GM19023 (cell line): ENCODE results near the gene TPM2.

Experiments
- ATAC-seq: cut with Tn5 transposase; IDR thresholded peaks from one replicate; pipeline ENCODE4 v1.9.1; 2021; ENCODE audit warnings: mild to moderate bottlenecking, moderate library complexity; ENCODE audit not compliant: unreplicated experiment

The TPM2 gene

GRCh38 chr9:35679766-35680330, 9.9 kb downstream of the TPM2 start:
- ATAC-seq: no peak

DNA sequence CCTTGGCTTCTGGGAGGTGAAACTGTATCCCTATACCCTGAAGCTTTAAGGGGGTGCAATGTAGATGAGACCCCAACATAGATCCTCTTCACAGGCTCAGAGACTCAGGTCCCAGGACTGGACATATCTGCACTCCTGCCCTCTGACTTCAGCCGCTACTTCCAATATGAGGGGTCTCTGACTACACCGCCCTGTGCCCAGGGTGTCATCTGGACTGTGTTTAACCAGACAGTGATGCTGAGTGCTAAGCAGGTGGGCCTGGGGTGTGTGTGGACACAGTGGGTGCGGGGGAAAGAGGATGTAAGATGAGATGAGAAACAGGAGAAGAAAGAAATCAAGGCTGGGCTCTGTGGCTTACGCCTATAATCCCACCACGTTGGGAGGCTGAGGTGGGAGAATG, 10.6 kb downstream of the TPM2 start:
- no peak for ATAC-seq

GRCh38 chr9:35675732-35676392, 13.9 kb downstream of the TPM2 start:
- ATAC-seq: no peak

DNA sequence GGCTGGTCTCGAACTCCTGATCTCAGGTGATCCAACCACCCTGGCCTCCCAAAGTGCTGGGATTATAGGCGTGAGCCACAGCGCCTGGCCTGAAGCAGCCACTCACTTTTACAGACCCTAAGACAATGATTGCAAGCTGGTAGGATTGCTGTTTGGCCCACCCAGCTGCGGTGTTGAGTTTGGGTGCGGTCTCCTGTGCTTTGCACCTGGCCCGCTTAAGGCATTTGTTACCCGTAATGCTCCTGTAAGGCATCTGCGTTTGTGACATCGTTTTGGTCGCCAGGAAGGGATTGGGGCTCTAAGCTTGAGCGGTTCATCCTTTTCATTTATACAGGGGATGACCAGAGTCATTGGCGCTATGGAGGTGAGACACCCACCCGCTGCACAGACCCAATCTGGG, 14.5 kb downstream of the TPM2 start:
- ATAC-seq: no peak

DNA sequence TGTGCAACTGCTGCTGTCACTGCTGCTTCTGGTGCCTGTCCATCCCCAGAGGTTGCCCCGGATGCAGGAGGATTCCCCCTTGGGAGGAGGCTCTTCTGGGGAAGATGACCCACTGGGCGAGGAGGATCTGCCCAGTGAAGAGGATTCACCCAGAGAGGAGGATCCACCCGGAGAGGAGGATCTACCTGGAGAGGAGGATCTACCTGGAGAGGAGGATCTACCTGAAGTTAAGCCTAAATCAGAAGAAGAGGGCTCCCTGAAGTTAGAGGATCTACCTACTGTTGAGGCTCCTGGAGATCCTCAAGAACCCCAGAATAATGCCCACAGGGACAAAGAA, 15.7 kb downstream of the TPM2 start:
- ATAC-seq: no peak

DNA sequence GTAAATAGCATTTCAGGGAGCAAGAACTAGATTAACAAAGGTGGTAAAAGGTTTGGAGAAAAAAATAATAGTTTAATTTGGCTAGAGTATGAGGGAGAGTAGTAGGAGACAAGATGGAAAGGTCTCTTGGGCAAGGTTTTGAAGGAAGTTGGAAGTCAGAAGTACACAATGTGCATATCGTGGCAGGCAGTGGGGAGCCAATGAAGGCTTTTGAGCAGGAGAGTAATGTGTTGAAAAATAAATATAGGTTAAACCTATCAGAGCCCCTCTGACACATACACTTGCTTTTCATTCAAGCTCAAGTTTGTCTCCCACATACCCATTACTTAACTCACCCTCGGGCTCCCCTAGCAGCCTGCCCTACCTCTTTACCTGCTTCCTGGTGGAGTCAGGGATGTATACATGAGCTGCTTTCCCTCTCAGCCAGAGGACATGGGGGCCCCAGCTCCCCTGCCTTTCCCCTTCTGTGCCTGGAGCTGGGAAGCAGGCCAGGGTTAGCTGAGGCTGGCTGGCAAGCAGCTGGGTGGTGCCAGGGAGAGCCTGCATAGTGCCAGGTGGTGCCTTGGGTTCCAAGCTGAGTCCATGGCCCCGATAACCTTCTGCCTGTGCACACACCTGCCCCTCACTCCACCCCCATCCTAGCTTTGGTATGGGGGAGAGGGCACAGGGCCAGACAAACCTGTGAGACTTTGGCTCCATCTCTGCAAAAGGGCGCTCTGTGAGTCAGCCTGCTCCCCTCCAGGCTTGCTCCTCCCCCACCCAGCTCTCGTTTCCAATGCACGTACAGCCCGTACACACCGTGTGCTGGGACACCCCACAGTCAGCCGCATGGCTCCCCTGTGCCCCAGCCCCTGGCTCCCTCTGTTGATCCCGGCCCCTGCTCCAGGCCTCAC, 16.3 kb downstream of the TPM2 start, which contains the start of gene CA9:
Gene CA9, plus strand, starts transcription at position 797 of the 893 bp plus-strand sequence. Its CDS starts 32 bp downstream, at position 829.
- no peak for ATAC-seq

- no peak for ATAC-seq
These were observed 20.2 kb downstream of the TPM2 start for GRCh38 chr9:35669331-35670145.

DNA sequence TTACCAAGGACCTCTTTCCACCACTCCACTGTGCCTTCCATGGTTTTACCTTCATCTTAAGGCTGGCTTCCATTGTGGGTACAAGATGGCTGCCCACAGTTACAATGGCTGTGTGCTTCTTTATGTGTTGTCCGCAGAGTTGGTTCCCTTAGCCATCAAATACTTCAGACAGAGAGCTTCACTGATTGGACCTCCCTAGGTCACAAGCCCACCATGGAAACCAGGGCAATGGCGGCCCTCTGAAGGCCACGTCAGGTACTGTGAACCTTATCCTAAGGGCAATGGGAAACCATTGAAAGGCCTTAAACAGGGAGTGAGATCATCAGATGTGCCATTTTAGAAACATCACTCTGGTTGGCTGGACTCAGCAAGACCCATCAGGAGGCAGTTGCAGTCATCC, 21.8 kb downstream of the TPM2 start:
- ATAC-seq: no peak

GRCh38 chr9:35666549-35666948, 23.2 kb downstream of the TPM2 start:
- ATAC-seq: no peak

DNA sequence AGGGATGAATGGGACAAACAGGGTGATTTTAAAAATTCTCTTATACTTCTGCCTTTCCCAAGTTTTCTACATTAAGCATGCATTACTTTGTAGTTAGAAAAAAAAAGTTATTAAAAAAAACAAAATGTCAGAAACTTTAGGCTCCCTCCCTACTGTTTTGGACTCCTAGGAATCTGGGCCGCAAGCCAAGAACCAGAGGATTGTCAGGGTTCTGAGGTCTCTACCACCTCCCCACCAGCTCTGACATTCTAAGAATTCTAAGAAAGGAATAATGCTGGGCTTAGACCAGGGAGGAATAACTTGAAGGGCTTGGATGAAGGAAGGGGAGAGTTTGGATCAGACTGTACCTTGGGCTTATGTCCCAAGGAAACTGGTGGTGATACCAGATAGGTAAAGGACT, 23.7 kb downstream of the TPM2 start:
- no peak for ATAC-seq

GRCh38 chr9:35665471-35665818, 24.3 kb downstream of the TPM2 start:
- no peak for ATAC-seq

- peak; percentile 64 for ATAC-seq
These were observed 24.9 kb downstream of the TPM2 start, which contains the start of gene ARHGEF39 for GRCh38 chr9:35664531-35665470. ARHGEF39 (minus strand) TSS chr9:35665195; CDS start chr9:35665169, 26 bp downstream.

DNA sequence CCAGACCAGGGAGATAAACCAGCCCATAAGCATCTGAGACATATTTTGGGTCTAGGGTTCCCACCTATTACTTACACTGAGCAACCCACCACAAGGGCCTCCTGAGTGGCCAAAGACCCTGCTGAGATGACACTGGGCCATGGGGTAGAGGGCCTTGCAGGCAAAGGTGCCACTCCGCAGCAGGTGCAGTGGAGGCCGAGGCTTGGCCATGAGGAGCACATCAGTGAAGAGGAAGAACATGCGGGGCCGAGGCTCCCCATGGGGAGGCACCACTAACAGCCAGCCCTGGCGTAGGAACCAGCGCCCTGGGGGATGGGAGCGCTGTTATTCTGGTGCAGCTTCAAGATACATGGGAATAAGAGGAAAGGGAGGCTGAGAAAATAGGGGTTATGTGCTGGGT, 27.3 kb downstream of the TPM2 start:
- no peak for ATAC-seq

DNA sequence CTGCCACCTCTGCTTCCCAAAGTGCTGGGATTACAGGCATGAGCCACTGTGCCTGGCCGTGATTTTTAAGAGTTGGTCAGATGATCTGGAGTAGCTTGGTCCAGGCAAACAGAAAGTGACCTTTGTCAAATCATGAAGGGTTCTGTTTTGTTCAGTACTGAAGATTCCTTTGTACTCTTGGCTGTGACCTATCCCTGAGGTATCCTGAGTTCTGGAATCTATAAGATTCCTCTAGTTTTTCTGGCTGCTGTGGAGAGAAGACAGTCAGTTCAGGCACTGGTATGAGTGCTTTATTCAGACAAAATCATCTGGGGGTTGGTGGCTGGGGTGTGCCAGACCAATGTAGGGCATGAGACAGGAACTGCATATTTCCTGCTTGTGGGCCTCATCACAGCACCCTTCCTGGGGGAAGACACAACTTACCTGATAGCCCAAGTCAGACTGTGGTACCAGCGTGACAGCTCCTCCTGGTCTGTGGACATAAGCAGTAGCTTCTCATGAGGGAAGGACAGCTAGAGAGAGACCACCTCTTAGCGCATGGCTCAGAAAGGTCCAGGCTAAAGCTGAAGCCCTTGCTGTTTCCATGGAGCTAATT, 27.9 kb downstream of the TPM2 start:
- ATAC-seq: no peak

GRCh38 chr9:35660966-35661415, 28.7 kb downstream of the TPM2 start:
- ATAC-seq: no peak

DNA sequence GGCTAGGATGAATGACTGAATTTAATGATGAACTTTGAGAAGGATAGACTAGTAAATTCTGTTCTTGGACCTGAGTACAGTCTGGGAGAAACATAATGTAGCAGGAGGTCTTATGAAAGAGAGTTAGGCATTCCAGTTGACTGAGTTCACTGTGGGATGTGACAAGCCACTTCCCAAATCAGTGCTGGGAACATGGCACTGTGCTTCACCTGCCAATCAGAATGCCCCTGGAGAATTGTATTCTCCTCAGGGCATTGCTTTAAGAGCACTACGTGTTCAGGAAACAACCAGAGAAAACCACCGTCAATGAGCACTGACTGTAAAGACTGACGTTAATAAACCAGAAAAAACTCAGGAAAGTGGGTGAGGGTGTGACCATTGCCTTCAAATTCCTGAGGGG, 30.4 kb downstream of the TPM2 start:
- no peak for ATAC-seq

- ATAC-seq: no peak
These were observed 30.8 kb downstream of the TPM2 start for GRCh38 chr9:35658968-35659220.

DNA sequence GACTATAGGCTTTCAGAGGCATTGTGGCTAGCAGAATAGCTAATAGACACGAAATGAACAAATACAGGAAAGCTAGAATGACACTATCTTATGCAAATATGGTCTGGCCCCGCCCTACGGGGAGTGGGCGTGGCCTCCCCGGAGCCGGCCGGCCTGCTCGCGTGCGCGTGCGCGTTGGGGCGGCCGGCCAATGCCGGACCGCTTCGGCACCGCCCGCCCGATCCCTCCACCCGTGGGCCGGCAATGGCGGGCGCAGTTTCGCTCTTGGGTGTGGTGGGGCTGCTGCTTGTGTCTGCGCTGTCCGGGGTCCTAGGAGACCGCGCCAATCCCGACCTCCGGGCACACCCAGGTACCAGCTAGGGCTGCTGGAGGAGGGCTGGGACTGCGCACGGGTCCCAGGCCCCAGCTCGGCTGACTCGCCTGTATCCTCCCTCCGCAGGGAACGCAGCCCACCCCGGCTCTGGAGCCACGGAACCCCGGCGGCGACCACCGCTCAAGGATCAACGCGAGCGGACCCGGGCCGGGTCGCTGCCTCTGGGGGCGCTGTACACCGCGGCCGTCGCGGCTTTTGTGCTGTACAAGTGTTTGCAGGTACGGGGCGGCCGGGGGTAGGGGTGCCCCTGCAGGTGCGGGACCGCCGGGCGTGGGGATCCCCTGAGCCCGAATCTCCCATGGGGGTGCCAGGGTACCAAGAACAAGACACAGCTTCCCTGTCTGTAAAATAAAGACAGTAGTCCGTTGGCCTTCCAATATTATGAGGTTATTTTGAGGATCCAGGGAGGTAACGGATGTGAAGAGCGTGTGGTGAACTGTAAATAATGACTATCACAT, 31.4 kb downstream of the TPM2 start, which contains the start of gene CCDC107:
Gene CCDC107, plus strand, starts transcription at position 156 of the 831 bp plus-strand sequence. Its CDS starts 88 bp downstream, at position 244.
- ATAC-seq: peak; percentile 66
